ENCODE results near the gene CNST.
"Not testable (repeated sequence)": the region's sequence is repeated elsewhere in the genome, so short reads cannot be mapped to it uniquely, and the experiment has no call there.

CNST gene

GRCh38 chr1:246629976-246630375 is 63.7 kb downstream of the CNST start:
- DNase-seq = no peak

GRCh38 chr1:246631426-246631825 is 65.2 kb downstream of the CNST start:
- DNase-seq = no peak

GRCh38 chr1:246632281-246633168 is 66.3 kb downstream of the CNST start:
- DNase-seq = no peak

- DNase-seq = not testable (repeated sequence)
Measured at GRCh38 chr1:246634659-246635058, 68.4 kb downstream of the CNST start.

- no peak for DNase-seq
Measured at GRCh38 chr1:246638941-246639655, 72.8 kb downstream of the CNST start.

- DNase-seq = no peak
Measured at GRCh38 chr1:246639732-246640131, 73.5 kb downstream of the CNST start.

- no peak for DNase-seq
Measured at GRCh38 chr1:246640747-246641146, 74.5 kb downstream of the CNST start.

- no peak for DNase-seq
Measured at GRCh38 chr1:246641394-246641793, 75.1 kb downstream of the CNST start.

GRCh38 chr1:246642719-246643118 is 76.5 kb downstream of the CNST start:
- DNase-seq = no peak

GRCh38 chr1:246647113-246647512 is 80.9 kb downstream of the CNST start:
- DNase-seq = no peak

GRCh38 chr1:246647513-246647912 is 81.3 kb downstream of the CNST start:
- DNase-seq = no peak

GRCh38 chr1:246651012-246651695 is 84.9 kb downstream of the CNST start:
- DNase-seq = no peak

GRCh38 chr1:246658567-246658966 is 92.3 kb downstream of the CNST start:
- DNase-seq = no peak

- DNase-seq = no peak
Measured at GRCh38 chr1:246659594-246660140, 93.4 kb downstream of the CNST start.

- no peak for DNase-seq
Measured at GRCh38 chr1:246661451-246661850, 95.2 kb downstream of the CNST start.

GRCh38 chr1:246667773-246668172 is 101.5 kb downstream of the CNST start:
- no peak for DNase-seq

- DNase-seq = no peak
Measured at GRCh38 chr1:246669659-246670058, 103.4 kb downstream of the CNST start.

- DNase-seq = no peak
Measured at GRCh38 chr1:246674049-246674448, 107.8 kb downstream of the CNST start.

GRCh38 chr1:246677842-246678241 is 111.6 kb downstream of the CNST start:
- no peak for DNase-seq

GRCh38 chr1:246678816-246679793 is 112.8 kb downstream of the CNST start:
- DNase-seq = no peak

- DNase-seq = no peak
Measured at GRCh38 chr1:246679794-246680177, 113.5 kb downstream of the CNST start.

- DNase-seq = no peak
Measured at GRCh38 chr1:246680190-246680589, 113.9 kb downstream of the CNST start.

All from effector CD4-positive, alpha-beta T cell (primary cell).